Measurements from ENCODE around the gene GFM2.
"Not testable (repeated sequence)": the region's sequence is repeated elsewhere in the genome, so short reads cannot be mapped to it uniquely, and the experiment has no call there.

GFM2 gene

DNA sequence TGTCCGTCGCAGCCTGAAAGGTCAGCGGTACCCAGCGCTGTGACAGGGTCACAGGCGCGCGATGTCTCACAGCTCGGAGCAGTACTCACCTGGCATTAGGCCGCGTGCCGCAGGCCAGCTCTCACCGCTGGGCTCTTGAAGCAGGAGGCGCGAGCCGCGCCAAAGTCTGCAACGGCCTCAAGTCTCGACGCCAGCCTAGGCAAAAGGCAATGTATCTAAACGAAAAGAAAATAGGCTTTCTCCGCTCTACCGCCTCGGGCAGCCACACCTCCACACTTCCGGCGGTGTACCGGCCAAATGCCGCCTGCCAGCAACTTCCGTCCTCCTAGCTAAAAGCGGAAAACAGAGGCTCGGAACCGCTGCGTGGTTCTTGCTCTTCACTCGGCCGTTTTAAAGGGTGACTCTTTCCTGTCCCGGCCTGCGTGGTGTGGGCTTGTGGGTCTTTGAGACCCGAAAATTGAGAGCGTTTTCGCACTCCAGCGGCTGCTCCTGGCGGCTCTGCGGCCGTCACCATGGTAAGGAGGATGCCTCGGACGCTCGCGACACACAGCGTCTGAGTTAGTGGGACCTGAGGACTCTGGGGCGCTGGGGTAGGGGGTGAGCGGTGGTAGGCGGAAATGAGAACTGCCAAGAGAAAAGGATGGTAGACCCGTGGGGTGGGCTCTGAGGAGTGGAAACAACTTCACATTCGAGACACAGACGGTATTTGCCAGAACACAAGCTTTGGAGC, at the start of gene GFM2, which contains the start of gene NSA2:
TSS of gene GFM2 (minus strand) at position 269 of the 730 bp plus-strand sequence. CDS start 3,375 bp downstream, outside the sequence.
TSS of gene NSA2 (plus strand) at position 401 of the 730 bp plus-strand sequence. CDS start at position 513, 112 bp downstream.
- Mint-ChIP-seq H3K9me3 (no peaks in the 10 kb centered on the region), H3K36me3 (ENCODE audit: low read depth) (peaks cover 58% of the 10 kb centered on the region), H3K4me3 (peak within 1 kb of the TSS; percentile 100), H3K27ac (peak within 1 kb of the TSS; percentile 93), H3K27me3 (no peaks in the 10 kb centered on the region), H3K4me1 (ENCODE audit: low read depth) (peaks cover 30% of the 10 kb centered on the region)
- intact Hi-C loops (cut with micrococcal nuclease): loop anchor here (1.0 to 10.0 kb wide), 5 partner anchors 82 to 1200 kb away; partner anchors contain the start of genes ANKRA2, HEXB and UTP15

- H3K27me3 Mint-ChIP-seq: no peaks in the 10 kb centered on the region
- no peak overlapping the region for H3K4me3 Mint-ChIP-seq
- H3K9me3 Mint-ChIP-seq: no peaks in the 10 kb centered on the region
- intact Hi-C loops (cut with micrococcal nuclease): no loop called here
- peaks cover 5% of the 10 kb centered on the region for H3K4me1 Mint-ChIP-seq (ENCODE audit: low read depth)
- no peak overlapping the region for H3K27ac Mint-ChIP-seq
- no peaks in the 10 kb centered on the region for H3K36me3 Mint-ChIP-seq (ENCODE audit: low read depth)
Observed at GRCh38 chr5:74810915-74811314, 44.0 kb upstream of the GFM2 start.

GRCh38 chr5:74801941-74802340, 35.0 kb upstream of the GFM2 start:
- no peak overlapping the region for H3K27ac Mint-ChIP-seq
- H3K4me1 Mint-ChIP-seq (ENCODE audit: low read depth): no peaks in the 10 kb centered on the region
- H3K27me3 Mint-ChIP-seq: no peaks in the 10 kb centered on the region

DNA sequence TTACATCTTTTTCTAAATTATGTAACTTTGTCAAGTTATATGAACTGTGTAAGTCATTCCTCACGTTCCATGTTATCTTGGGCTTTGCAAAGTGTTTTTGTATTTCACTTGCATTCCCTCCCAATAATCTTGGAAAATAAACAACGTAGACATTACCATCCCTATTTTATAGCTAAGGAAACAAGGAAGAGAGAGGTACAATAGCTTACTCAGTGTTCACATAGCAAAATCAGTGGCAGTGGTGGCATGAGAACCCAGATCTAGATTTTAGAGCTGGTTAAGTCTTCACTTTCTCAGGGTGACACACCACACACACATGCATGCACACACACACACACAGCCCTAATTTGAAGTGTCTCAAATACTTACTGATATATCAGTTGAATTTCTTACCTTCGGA, 34.3 kb upstream of the GFM2 start:
- Mint-ChIP-seq H3K4me1 (ENCODE audit: low read depth) (no peaks in the 10 kb centered on the region), H3K36me3 (ENCODE audit: low read depth) (no peaks in the 10 kb centered on the region), H3K27me3 (no peaks in the 10 kb centered on the region), H3K9me3 (no peaks in the 10 kb centered on the region), H3K27ac (no peak overlapping the region), H3K4me3 (no peak overlapping the region)
- intact Hi-C loops (cut with micrococcal nuclease): no loop called here

More at GRCh38 chr5:74801941-74802340, 35.0 kb upstream of the GFM2 start:
- Mint-ChIP-seq H3K36me3 (ENCODE audit: low read depth) (no peaks in the 10 kb centered on the region), H3K9me3 (no peaks in the 10 kb centered on the region), H3K4me3 (no peak overlapping the region)
- intact Hi-C loops (cut with micrococcal nuclease): no loop called here

DNA sequence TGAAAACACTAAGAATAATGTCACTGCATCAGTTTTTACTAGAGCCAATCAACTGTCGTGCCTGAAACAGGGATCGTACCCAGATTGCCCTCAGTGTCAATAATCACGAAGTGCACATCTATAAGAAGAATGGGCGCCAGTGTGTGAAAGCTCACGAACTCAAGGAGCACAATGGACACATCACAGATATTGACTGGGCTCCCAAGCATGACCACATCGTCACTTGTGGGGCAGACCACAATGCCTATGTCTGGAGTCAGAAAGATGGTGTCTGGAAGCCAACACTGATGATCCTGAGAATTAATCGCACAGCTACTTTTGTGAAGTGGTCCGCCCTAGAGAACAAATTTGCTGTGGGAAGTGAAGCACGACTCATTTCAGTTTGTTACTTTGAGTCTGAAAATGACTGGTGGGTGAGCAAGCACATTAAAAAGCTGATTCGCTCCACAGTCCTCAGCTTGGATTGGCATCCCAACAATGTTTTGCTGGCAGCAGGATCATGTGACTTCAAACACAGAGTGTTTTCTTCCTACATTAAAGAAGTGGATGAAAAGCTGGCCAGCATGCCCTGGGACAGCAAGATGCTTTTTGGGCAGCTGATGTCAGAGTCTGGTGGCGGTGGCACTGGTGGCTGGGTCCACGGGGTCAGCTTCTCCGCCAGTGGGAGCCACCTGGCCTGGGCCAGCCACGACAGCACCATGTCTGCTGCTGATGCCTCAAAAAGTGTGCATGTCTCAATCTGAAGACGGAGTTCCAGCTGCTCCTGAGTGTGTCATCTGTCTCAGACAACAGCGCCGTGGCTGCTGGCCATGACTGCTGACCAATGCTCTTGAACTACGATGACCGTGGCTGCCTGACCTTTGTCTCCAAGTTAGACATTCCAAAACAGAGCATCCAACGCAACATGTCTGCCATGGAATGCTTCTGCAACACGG, 32.3 kb upstream of the GFM2 start:
- no peaks in the 10 kb centered on the region for H3K9me3 Mint-ChIP-seq
- no peaks in the 10 kb centered on the region for H3K4me1 Mint-ChIP-seq (ENCODE audit: low read depth)
- no peak overlapping the region for H3K27ac Mint-ChIP-seq
- intact Hi-C loops (cut with micrococcal nuclease): no loop called here
- no peaks in the 10 kb centered on the region for H3K27me3 Mint-ChIP-seq
- H3K4me3 Mint-ChIP-seq: no peak overlapping the region
- H3K36me3 Mint-ChIP-seq (ENCODE audit: low read depth): no peaks in the 10 kb centered on the region

GRCh38 chr5:74791669-74792068, 24.8 kb upstream of the GFM2 start:
- H3K4me3 Mint-ChIP-seq; H3K27ac Mint-ChIP-seq; H3K4me1 Mint-ChIP-seq (ENCODE audit: low read depth); H3K36me3 Mint-ChIP-seq (ENCODE audit: low read depth); intact Hi-C loops (cut with micrococcal nuclease); H3K27me3 Mint-ChIP-seq: not testable (repeated sequence)
- H3K9me3 Mint-ChIP-seq: peaks cover 12% of the 10 kb centered on the region

- intact Hi-C loops (cut with micrococcal nuclease): no loop called here
- H3K27ac Mint-ChIP-seq: no peak overlapping the region
- peaks cover 9% of the 10 kb centered on the region for H3K9me3 Mint-ChIP-seq
- no peak overlapping the region for H3K4me3 Mint-ChIP-seq
- H3K27me3 Mint-ChIP-seq: no peaks in the 10 kb centered on the region
- H3K36me3 Mint-ChIP-seq (ENCODE audit: low read depth): no peaks in the 10 kb centered on the region
- no peaks in the 10 kb centered on the region for H3K4me1 Mint-ChIP-seq (ENCODE audit: low read depth)
Observed at GRCh38 chr5:74787424-74787823, 20.5 kb upstream of the GFM2 start.

- no peak overlapping the region for H3K27ac Mint-ChIP-seq
- intact Hi-C loops (cut with micrococcal nuclease): no loop called here
- no peaks in the 10 kb centered on the region for H3K27me3 Mint-ChIP-seq
- H3K36me3 Mint-ChIP-seq (ENCODE audit: low read depth): no peaks in the 10 kb centered on the region
- H3K4me1 Mint-ChIP-seq (ENCODE audit: low read depth): no peaks in the 10 kb centered on the region
- H3K9me3 Mint-ChIP-seq: peaks cover 3% of the 10 kb centered on the region
- H3K4me3 Mint-ChIP-seq: no peak overlapping the region
Observed at GRCh38 chr5:74786851-74787250, 19.9 kb upstream of the GFM2 start.

DNA sequence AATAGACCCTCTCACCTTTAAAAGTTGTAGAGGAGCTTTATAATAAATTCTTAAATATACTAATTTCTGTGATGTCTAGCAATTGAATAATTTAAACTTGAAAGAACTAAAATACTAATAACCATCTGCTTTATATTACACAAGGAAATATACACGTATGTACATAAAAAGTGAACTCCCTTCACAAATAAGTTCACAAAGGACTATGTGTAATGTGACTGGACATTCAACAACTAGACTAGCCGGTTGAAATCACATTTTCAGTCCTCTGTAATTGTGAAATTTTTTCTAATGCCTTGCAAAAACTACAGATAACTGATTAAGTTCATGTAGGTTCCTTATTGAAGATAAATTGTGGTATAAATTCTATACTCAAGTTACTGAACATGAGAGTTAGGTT, 11.7 kb upstream of the GFM2 start:
- H3K36me3 Mint-ChIP-seq (ENCODE audit: low read depth): peaks cover 37% of the 10 kb centered on the region
- intact Hi-C loops (cut with micrococcal nuclease): no loop called here
- H3K27me3 Mint-ChIP-seq: no peaks in the 10 kb centered on the region
- H3K4me3 Mint-ChIP-seq: no peak overlapping the region
- H3K9me3 Mint-ChIP-seq: no peaks in the 10 kb centered on the region
- no peaks in the 10 kb centered on the region for H3K4me1 Mint-ChIP-seq (ENCODE audit: low read depth)
- H3K27ac Mint-ChIP-seq: no peak overlapping the region

DNA sequence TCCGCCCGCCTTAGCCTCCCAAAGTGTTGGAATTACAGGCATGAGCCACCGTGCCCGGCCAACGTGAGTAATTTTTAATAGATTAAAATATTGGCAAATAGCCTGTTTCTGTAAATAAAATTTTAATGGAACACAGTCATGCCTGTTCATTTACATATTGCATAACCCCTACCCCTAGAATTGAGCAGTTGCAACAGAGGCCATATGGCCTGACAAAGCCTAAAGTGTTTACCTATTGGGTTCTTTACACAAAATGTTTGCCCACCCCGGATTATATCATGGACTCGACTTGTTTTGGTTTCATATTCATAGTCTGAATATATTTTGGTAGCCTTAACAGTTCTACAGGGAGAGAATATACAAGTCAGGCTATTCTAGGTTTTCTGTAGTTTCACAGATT, 5.4 kb upstream of the GFM2 start:
- H3K27ac Mint-ChIP-seq: no peak overlapping the region
- no peak overlapping the region for H3K4me3 Mint-ChIP-seq
- H3K36me3 Mint-ChIP-seq (ENCODE audit: low read depth): peaks cover 83% of the 10 kb centered on the region
- intact Hi-C loops (cut with micrococcal nuclease): no loop called here
- peaks cover 8% of the 10 kb centered on the region for H3K4me1 Mint-ChIP-seq (ENCODE audit: low read depth)
- H3K9me3 Mint-ChIP-seq: no peaks in the 10 kb centered on the region
- no peaks in the 10 kb centered on the region for H3K27me3 Mint-ChIP-seq

DNA sequence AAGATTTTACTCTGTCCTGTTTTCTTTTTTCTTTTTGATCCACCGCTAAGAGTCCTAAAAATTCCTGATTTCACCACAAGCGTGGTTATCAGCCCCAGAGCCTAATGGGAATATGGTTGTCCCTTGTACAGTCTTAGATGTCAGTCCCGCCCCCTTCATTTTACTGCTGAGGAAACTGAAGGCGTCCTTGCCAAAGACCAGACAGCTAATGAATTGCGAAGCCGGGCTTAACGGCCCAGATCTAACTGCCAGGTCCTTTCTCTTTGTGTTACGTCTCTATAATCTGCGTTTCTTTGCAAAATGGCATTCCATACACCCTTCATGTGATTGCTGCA, 629 bp upstream of the GFM2 start:
- Mint-ChIP-seq H3K4me3 (peak overlapping the region; percentile 100), H3K4me1 (ENCODE audit: low read depth) (peaks cover 26% of the 10 kb centered on the region), H3K27ac (peak overlapping the region; percentile 93), H3K27me3 (no peaks in the 10 kb centered on the region), H3K36me3 (ENCODE audit: low read depth) (peaks cover 58% of the 10 kb centered on the region), H3K9me3 (no peaks in the 10 kb centered on the region)
- intact Hi-C loops (cut with micrococcal nuclease): loop anchor here (2.0 to 10.0 kb wide), 4 partner anchors 83 to 1200 kb away; partner anchors contain the start of genes ANKRA2, HEXB and UTP15

GRCh38 chr5:74766418-74766848, 484 bp downstream of the GFM2 start:
- intact Hi-C loops (cut with micrococcal nuclease): loop anchor here (1.0 to 10.0 kb wide), 5 partner anchors 82 to 1199 kb away; partner anchors contain the start of genes ANKRA2, HEXB and UTP15

DNA sequence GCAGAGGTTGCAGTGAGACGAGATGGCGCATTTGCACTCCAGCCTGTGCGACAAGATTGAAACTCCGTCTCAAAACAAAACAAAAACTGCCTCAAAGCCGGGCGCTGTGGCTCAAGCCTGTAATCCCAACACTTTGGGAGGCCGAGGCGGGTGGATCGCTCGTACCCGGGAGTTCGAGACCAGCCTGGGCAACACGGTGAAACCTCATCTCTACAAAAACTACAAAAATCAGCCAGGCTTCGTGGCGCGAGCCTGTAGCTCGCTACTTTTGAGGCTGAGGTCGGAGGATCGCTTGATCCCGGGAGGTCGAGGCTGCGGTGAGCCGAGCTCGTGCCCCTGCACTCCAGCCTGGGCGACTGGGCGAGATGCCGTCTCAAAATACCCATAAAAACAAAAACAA, 988 bp downstream of the GFM2 start:
- H3K4me1 Mint-ChIP-seq (ENCODE audit: low read depth): peaks cover 30% of the 10 kb centered on the region
- H3K9me3 Mint-ChIP-seq: no peaks in the 10 kb centered on the region
- peak overlapping the region; percentile 100 for H3K4me3 Mint-ChIP-seq
- H3K27ac Mint-ChIP-seq: peak overlapping the region; percentile 93
- intact Hi-C loops (cut with micrococcal nuclease): loop anchor here (1.0 to 10.0 kb wide), 5 partner anchors 81 to 1199 kb away; partner anchors contain the start of genes ANKRA2, HEXB and UTP15
- H3K27me3 Mint-ChIP-seq: no peaks in the 10 kb centered on the region
- peaks cover 53% of the 10 kb centered on the region for H3K36me3 Mint-ChIP-seq (ENCODE audit: low read depth)

More at GRCh38 chr5:74766418-74766848, 484 bp downstream of the GFM2 start:
- no peaks in the 10 kb centered on the region for H3K9me3 Mint-ChIP-seq
- H3K27me3 Mint-ChIP-seq: no peaks in the 10 kb centered on the region
- H3K27ac Mint-ChIP-seq: peak overlapping the region; percentile 93
- H3K4me3 Mint-ChIP-seq: peak overlapping the region; percentile 100
- peaks cover 58% of the 10 kb centered on the region for H3K36me3 Mint-ChIP-seq (ENCODE audit: low read depth)
- H3K4me1 Mint-ChIP-seq (ENCODE audit: low read depth): peaks cover 30% of the 10 kb centered on the region

DNA sequence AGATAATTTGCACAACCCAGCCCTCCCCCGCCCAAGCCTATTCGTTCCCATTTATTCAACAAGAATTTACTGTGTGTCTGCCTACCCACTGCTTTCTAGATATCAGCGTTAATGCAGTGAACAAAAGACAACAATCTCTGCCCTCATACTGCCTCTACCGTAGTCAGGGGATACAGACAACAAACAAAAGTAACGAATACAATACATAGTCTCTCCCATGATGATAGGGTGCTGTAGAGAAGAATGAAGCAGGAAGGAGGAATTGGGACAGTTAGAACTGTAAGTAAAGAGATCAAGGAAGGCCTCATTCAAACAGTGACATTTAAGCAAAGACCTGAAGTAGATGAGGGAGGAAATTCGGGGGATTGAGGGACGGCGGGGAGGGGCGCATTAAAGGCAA, 1.7 kb downstream of the GFM2 start:
- H3K27ac Mint-ChIP-seq: no peak overlapping the region
- intact Hi-C loops (cut with micrococcal nuclease): loop anchor here (5.0 to 10.0 kb wide), 3 partner anchors 93 to 1198 kb away; partner anchors contain the start of genes ANKRA2 and UTP15

More for the DNA sequence above, 1.7 kb downstream of the GFM2 start:
- Mint-ChIP-seq H3K9me3 (no peaks in the 10 kb centered on the region), H3K4me3 (no peak overlapping the region), H3K27me3 (no peaks in the 10 kb centered on the region), H3K36me3 (ENCODE audit: low read depth) (peaks cover 53% of the 10 kb centered on the region), H3K4me1 (ENCODE audit: low read depth) (peaks cover 30% of the 10 kb centered on the region)

Data from dendritic cell treated with granulocyte-macrophage colony-stimulating factor and Interleukin-4, amounts not matched to agents 40 ng/mL and 50 ng/mL, for 4 days (primary cell).